ENCODE results near the gene PPIH. TPM values are rescaled to one million over a fixed set of nuclear protein-coding genes. Genes with fewer than 3 reads are reported as not detected.

Gene PPIH
- total and polyA plus RNA-seq, 2 experiments from 2014 or later = 66.5 to 122 TPM

DNA sequence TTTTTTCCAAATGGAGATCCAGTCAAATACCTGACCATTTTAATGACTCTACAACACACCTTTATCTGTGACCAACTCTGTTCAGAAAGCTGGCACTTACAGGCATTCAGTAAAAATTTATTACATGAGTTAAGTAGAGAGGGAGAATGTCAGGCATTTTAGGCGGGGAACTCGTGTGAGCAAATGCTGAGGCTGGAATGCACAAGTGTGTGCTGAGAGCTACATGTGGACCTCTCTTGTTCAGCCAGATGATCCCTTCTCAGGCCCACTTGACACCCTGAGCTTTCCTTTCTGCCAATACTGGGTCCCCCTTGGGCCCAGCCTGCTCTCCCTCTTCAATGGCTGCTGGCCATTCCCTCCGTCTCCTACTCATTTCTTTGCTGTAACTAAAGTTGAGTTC is 11.7 kb downstream of the PPIH start:
- H3K9me2 ChIP-seq (ENCODE audit: insufficient read depth) = no peaks in the 10 kb centered on the region
- no peaks in the 10 kb centered on the region for H3K79me2 ChIP-seq (replicated peaks; ENCODE audit: insufficient read depth)
- H3F3A ChIP-seq (replicated peaks; ENCODE audit: low read depth) = no peaks in the 10 kb centered on the region
- TF ChIP-seq, protein P1, sequence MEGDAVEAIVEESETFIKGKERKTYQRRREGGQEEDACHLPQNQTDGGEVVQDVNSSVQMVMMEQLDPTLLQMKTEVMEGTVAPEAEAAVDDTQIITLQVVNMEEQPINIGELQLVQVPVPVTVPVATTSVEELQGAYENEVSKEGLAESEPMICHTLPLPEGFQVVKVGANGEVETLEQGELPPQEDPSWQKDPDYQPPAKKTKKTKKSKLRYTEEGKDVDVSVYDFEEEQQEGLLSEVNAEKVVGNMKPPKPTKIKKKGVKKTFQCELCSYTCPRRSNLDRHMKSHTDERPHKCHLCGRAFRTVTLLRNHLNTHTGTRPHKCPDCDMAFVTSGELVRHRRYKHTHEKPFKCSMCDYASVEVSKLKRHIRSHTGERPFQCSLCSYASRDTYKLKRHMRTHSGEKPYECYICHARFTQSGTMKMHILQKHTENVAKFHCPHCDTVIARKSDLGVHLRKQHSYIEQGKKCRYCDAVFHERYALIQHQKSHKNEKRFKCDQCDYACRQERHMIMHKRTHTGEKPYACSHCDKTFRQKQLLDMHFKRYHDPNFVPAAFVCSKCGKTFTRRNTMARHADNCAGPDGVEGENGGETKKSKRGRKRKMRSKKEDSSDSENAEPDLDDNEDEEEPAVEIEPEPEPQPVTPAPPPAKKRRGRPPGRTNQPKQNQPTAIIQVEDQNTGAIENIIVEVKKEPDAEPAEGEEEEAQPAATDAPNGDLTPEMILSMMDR (conservative IDR thresholded peaks at IDR 0.05; ENCODE audit: low read depth in 2 of 2) = no peak
- TF ChIP-seq POLR2AphosphoS5 (IDR thresholded peaks at IDR 0.05; ENCODE audit: low read depth) (no peak), ZNF331 (CRISPR knock-in tag; IDR thresholded peaks at IDR 0.05; ENCODE audit: low read depth) (no peak), EZH2phosphoT487 (IDR thresholded peaks at IDR 0.05; ENCODE audit: unreplicated experiment) (no peak), EZH2 (IDR thresholded peaks at IDR 0.05; ENCODE audit: low read depth, unreplicated experiment) (no peak), STAT1 (IDR thresholded peaks at IDR 0.05; ENCODE audit: unreplicated experiment) (no peak)
- Mint-ChIP-seq H3K27ac (no peak overlapping the region), H3K4me3 (no peak overlapping the region), H3K36me3 (ENCODE audit: low read depth) (peaks cover 52% of the 10 kb centered on the region), H3K9me3 (no peaks in the 10 kb centered on the region), H3K27me3 (ENCODE audit: insufficient read depth, low read depth, poor library complexity) (no peaks in the 10 kb centered on the region), H3K4me1 (no peaks in the 10 kb centered on the region)
- peaks cover 43% of the 10 kb centered on the region for H3K36me3 ChIP-seq (ENCODE audit: insufficient read depth)
- H3K4me3 ChIP-seq = no peak overlapping the region
- no peak overlapping the region for H3K4me2 ChIP-seq
- no peak for ATAC-seq
- no peak for DNase-seq (ENCODE audit: low spot score)
- H3K27me3 ChIP-seq (ENCODE audit: insufficient read depth) = no peaks in the 10 kb centered on the region
- H4K20me1 ChIP-seq (replicated peaks; ENCODE audit: insufficient read depth) = no peaks in the 10 kb centered on the region; the same call in 1 of the 2 replicates
- no peaks in the 10 kb centered on the region for H3K4me1 ChIP-seq (ENCODE audit: insufficient read depth)
- H2AFZ ChIP-seq = no peak overlapping the region
- H3K27ac ChIP-seq (ENCODE audit: low read depth) = no peak overlapping the region

DNA sequence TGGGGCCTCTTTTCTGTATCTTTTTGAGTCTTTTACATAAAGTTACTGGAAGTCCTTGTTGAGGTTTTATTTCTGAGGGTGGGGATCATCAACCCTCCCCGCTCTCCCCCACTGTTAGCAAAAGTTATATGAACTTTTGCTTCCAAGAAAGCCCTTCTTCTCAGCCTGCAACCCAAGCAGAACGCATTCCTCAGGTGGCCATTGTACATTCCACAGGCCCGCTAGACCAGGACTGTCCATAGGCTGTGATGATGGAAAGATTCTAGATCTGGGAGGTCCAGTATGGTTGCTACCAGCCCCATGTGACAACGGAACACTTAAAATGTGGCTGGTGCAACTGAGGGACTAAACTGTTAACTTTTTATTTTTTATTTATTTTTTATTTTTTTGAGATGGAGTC is 12.2 kb downstream of the PPIH start:
- Mint-ChIP-seq H3K27me3 (ENCODE audit: insufficient read depth, low read depth, poor library complexity) (no peaks in the 10 kb centered on the region), H3K27ac (no peak overlapping the region), H3K4me1 (no peaks in the 10 kb centered on the region), H3K36me3 (ENCODE audit: low read depth) (peaks cover 50% of the 10 kb centered on the region), H3K4me3 (no peak overlapping the region), H3K9me3 (no peaks in the 10 kb centered on the region)
- H3K4me1 ChIP-seq (ENCODE audit: insufficient read depth) = no peaks in the 10 kb centered on the region
- no peak overlapping the region for H3K27ac ChIP-seq (ENCODE audit: low read depth)
- no peaks in the 10 kb centered on the region for H3K27me3 ChIP-seq (ENCODE audit: insufficient read depth)
- peaks cover 38% of the 10 kb centered on the region for H3K36me3 ChIP-seq (ENCODE audit: insufficient read depth)
- no peaks in the 10 kb centered on the region for H3F3A ChIP-seq (replicated peaks; ENCODE audit: low read depth)
- no peak overlapping the region for H3K4me3 ChIP-seq
- H3K9me2 ChIP-seq (ENCODE audit: insufficient read depth) = no peaks in the 10 kb centered on the region
- H3K79me2 ChIP-seq (replicated peaks; ENCODE audit: insufficient read depth) = no peaks in the 10 kb centered on the region
- TF ChIP-seq CREB1 (CRISPR knock-in tag; IDR thresholded peaks at IDR 0.05; ENCODE audit: low read depth) (no peak), JUNB (IDR thresholded peaks at IDR 0.05; ENCODE audit: unreplicated experiment) (no peak)
- no peak for DNase-seq (ENCODE audit: low spot score)
- H3K4me2 ChIP-seq = no peak overlapping the region
- H4K20me1 ChIP-seq (replicated peaks; ENCODE audit: insufficient read depth) = no peaks in the 10 kb centered on the region; the same call in 1 of the 2 replicates
- ATAC-seq = no peak
- no peak overlapping the region for H2AFZ ChIP-seq

DNA sequence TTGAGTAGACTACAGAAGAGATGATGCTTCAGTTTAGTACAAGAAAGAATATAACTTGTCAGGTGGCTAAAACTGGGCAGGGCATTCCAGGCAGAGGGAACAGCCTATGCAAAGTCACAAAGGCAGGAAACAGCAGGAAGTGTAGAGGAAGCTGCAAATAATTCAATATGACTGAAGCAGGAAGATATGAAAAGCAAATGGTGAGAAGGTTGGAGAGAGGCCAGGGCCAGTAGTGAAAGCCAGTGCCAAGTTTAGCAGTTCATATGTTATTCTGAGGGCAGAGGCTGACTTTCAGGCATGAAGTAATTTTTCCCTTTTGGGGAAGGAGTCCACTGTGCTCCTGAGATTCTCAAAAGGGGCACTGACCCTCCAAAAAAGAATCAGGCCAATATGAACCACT is 16.0 kb downstream of the PPIH start:
- H3F3A ChIP-seq (replicated peaks; ENCODE audit: low read depth) = 0 out of 2 replicates have a peak, but pooled peaks cover 3% of the 10 kb centered on the region
- H4K20me1 ChIP-seq (replicated peaks; ENCODE audit: insufficient read depth) = 0 out of 2 replicates have a peak, but pooled peaks cover 5% of the 10 kb centered on the region
- no peak for TF ChIP-seq EZH2 (IDR thresholded peaks at IDR 0.05; ENCODE audit: low read depth, unreplicated experiment)
- TF ChIP-seq, protein P2, sequence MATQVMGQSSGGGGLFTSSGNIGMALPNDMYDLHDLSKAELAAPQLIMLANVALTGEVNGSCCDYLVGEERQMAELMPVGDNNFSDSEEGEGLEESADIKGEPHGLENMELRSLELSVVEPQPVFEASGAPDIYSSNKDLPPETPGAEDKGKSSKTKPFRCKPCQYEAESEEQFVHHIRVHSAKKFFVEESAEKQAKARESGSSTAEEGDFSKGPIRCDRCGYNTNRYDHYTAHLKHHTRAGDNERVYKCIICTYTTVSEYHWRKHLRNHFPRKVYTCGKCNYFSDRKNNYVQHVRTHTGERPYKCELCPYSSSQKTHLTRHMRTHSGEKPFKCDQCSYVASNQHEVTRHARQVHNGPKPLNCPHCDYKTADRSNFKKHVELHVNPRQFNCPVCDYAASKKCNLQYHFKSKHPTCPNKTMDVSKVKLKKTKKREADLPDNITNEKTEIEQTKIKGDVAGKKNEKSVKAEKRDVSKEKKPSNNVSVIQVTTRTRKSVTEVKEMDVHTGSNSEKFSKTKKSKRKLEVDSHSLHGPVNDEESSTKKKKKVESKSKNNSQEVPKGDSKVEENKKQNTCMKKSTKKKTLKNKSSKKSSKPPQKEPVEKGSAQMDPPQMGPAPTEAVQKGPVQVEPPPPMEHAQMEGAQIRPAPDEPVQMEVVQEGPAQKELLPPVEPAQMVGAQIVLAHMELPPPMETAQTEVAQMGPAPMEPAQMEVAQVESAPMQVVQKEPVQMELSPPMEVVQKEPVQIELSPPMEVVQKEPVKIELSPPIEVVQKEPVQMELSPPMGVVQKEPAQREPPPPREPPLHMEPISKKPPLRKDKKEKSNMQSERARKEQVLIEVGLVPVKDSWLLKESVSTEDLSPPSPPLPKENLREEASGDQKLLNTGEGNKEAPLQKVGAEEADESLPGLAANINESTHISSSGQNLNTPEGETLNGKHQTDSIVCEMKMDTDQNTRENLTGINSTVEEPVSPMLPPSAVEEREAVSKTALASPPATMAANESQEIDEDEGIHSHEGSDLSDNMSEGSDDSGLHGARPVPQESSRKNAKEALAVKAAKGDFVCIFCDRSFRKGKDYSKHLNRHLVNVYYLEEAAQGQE (IDR thresholded peaks at IDR 0.05; ENCODE audit: unreplicated experiment) = no peak
- TF ChIP-seq, protein P3, sequence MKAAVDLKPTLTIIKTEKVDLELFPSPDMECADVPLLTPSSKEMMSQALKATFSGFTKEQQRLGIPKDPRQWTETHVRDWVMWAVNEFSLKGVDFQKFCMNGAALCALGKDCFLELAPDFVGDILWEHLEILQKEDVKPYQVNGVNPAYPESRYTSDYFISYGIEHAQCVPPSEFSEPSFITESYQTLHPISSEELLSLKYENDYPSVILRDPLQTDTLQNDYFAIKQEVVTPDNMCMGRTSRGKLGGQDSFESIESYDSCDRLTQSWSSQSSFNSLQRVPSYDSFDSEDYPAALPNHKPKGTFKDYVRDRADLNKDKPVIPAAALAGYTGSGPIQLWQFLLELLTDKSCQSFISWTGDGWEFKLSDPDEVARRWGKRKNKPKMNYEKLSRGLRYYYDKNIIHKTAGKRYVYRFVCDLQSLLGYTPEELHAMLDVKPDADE (IDR thresholded peaks at IDR 0.05) = no peak
- TF ChIP-seq STAT1 (IDR thresholded peaks at IDR 0.05; ENCODE audit: unreplicated experiment) = no peak
- no peak for TF ChIP-seq ZNF114 (CRISPR knock-in tag; IDR thresholded peaks at IDR 0.05)
- no peaks in the 10 kb centered on the region for H3K4me1 ChIP-seq (ENCODE audit: insufficient read depth)
- H3K4me2 ChIP-seq = no peak overlapping the region
- Mint-ChIP-seq H3K9me3 (no peaks in the 10 kb centered on the region), H3K36me3 (ENCODE audit: low read depth) (peaks cover 20% of the 10 kb centered on the region), H3K27me3 (ENCODE audit: insufficient read depth, low read depth, poor library complexity) (no peaks in the 10 kb centered on the region), H3K4me1 (no peaks in the 10 kb centered on the region), H3K27ac (no peak overlapping the region), H3K4me3 (no peak overlapping the region)
- H3K27me3 ChIP-seq (ENCODE audit: insufficient read depth) = no peaks in the 10 kb centered on the region
- H3K36me3 ChIP-seq (ENCODE audit: insufficient read depth) = peaks cover 4% of the 10 kb centered on the region
- H3K27ac ChIP-seq (ENCODE audit: low read depth) = no peak overlapping the region
- no peaks in the 10 kb centered on the region for H3K79me2 ChIP-seq (replicated peaks; ENCODE audit: insufficient read depth)
- H3K9me2 ChIP-seq (ENCODE audit: insufficient read depth) = no peaks in the 10 kb centered on the region
- no peak overlapping the region for H2AFZ ChIP-seq
- DNase-seq (ENCODE audit: low spot score) (no peak), ATAC-seq (no peak)
- no peak overlapping the region for H3K4me3 ChIP-seq

Data from GM23338 (cell line).